Hematopoietic multipotent progenitor cell treated with erythropoietin and hydrocortisone succinate and interleukin-3 and kit ligand, for 17 days (in vitro differentiated cells): ENCODE measurements around the gene IL17RC.
"Not testable (repeated sequence)": the region's sequence is repeated elsewhere in the genome, so short reads cannot be mapped to it uniquely, and the experiment has no call there.

Source experiments
- DNase-seq: peaks from one replicate; pipeline ENCODE4 v3.0.0-alpha.2; 2015; ENCODE audit warnings: low spot score

IL17RC gene

DNA sequence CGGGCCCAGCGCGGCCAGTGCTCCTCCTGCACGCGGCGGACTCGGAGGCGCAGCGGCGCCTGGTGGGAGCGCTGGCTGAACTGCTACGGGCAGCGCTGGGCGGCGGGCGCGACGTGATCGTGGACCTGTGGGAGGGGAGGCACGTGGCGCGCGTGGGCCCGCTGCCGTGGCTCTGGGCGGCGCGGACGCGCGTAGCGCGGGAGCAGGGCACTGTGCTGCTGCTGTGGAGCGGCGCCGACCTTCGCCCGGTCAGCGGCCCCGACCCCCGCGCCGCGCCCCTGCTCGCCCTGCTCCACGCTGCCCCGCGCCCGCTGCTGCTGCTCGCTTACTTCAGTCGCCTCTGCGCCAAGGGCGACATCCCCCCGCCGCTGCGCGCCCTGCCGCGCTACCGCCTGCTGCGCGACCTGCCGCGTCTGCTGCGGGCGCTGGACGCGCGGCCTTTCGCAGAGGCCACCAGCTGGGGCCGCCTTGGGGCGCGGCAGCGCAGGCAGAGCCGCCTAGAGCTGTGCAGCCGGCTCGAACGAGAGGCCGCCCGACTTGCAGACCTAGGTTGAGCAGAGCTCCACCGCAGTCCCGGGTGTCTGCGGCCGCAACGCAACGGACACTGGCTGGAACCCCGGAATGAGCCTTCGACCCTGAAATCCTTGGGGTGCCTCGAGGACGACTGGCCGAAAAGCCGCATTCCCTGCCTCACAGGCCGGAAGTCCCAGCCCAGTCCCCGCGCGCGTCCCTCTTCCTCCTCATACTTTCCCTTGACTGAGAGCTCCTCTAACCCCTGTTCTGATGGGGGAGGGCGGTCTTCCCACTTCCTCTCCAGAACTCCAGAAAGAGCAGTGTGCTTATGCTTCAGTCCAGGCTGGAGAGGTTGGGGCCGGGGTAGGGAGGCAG lies 1.4 kb upstream of the IL17RC start:
- peak; percentile 44 for DNase-seq

DNA sequence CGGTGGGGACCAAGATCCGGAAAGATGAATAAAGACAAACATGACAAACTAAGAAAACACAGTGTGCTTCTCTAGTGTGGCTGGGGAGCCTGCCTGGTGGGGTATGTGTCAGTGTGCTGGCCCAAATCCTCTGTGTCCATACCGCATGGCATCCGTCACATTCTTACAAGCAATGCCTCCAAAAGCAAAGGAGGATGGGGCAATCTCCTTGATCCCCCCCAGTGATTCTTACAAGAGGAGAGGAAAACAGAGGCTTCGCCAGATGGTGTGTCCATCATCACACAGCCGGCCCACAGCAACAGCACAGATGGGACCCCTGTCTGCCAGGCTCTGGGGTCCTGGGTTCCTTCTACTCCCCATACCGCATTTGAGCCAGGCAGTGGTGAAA lies 558 bp upstream of the IL17RC start:
- no peak for DNase-seq

DNA sequence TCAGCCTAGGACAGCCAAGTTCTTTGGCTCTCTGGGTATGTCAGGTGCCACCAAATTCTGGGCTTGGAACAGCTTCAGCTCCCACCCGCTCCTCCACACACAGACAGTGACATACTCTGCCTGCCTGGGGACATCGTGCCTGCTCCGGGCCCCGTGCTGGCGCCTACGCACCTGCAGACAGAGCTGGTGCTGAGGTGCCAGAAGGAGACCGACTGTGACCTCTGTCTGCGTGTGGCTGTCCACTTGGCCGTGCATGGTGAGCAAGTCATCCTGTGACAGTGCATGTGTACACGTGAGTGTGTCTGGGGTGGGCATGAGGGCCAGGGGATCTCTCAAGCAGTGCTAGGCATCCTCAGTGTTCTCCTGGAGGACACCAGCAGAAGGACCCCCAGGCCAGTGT lies 922 bp downstream of the IL17RC start:
- DNase-seq, result no peak

DNA sequence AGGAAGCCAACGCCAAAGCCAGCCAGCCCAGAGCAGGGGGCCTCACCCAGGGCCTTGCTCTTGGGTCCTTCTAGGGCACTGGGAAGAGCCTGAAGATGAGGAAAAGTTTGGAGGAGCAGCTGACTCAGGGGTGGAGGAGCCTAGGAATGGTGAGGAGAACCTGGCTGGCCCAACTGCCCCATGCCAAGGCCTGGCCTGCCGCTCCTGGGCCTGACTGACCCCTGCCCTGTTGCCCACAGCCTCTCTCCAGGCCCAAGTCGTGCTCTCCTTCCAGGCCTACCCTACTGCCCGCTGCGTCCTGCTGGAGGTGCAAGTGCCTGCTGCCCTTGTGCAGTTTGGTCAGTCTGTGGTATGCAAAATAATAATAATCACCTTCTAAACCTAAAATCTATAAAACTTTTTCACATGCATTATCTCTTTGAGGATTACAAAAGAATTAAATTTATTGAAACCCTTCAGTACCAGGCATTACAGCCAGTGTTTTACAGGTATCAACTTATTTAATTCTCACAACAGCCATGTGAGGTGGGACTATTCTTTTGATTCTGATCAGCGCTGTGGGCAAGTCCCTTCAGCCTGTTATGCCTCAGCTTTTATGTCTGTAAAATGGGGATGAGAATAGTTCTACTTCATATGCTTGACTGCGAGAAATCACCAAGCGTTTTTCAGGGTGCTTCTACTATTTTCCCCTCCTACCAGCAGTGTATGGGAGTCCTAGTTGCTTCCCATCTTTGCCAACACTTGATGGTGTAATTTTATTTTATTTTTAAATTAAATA lies 1.6 kb downstream of the IL17RC start:
- DNase-seq, result no peak

DNA sequence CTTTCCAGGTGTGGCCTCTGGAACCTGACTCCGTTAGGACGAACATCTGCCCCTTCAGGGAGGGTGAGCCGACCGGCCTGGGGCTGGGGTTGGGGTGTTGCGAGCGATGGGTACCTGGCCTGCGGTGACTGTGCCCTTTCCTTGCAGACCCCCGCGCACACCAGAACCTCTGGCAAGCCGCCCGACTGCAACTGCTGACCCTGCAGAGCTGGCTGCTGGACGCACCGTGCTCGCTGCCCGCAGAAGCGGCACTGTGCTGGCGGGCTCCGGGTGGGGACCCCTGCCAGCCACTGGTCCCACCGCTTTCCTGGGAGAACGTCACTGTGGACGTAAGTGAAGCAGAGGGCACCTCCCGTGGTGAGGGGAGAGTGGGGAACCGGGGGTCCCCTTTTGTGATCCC lies 11.3 kb downstream of the IL17RC start:
- no peak for DNase-seq

DNA sequence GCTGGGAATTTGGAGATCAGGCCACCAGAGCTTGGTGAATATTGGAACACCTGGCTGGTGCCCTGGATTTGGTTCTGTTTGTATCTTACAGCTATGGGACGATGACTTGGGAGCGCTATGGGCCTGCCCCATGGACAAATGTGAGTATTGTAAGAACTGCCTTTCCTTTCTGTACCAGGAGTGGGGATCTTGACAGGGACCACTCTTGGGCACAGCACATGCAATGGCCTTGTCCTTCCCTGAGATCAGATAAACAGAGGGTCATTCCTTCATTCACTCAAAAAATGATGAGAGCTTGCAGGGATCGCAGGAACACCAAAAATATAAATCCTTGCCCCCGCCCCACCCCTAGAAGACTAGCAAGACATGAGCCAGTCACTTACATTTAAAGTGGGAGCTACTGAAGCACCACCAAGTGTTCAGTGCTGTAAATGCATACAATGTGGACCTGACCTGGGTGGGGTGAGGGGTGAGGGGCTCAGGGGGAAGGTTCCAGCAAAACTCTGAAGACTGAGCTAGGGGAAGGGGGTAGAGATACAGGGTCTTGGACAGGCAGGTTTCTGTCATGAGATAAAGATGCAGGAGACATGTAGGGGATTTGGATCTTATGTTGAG lies 14.0 kb downstream of the IL17RC start:
- DNase-seq, result no peak

DNA sequence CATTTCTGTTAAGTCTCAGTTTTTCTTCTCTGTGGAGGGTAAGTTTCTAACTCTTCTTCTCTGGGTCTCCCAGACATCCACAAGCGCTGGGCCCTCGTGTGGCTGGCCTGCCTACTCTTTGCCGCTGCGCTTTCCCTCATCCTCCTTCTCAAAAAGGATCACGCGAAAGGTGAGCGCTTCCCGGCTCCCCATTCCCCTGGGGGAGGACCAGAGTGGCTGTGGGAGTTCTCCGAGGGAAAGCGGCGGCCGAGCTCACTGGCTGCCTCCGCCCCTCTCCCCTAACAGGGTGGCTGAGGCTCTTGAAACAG lies 15.6 kb downstream of the IL17RC start:
- DNase-seq, result no peak

DNA sequence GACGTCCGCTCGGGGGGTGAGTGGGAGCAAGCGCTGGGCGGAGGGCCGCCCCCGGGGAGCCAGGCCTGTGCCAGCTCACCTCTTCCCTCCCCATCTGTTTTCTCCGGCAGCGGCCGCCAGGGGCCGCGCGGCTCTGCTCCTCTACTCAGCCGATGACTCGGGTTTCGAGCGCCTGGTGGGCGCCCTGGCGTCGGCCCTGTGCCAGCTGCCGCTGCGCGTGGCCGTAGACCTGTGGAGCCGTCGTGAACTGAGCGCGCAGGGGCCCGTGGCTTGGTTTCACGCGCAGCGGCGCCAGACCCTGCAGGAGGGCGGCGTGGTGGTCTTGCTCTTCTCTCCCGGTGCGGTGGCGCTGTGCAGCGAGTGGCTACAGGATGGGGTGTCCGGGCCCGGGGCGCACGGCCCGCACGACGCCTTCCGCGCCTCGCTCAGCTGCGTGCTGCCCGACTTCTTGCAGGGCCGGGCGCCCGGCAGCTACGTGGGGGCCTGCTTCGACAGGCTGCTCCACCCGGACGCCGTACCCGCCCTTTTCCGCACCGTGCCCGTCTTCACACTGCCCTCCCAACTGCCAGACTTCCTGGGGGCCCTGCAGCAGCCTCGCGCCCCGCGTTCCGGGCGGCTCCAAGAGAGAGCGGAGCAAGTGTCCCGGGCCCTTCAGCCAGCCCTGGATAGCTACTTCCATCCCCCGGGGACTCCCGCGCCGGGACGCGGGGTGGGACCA lies 16.1 kb downstream of the IL17RC start:
- peak; percentile 75 for DNase-seq

DNA sequence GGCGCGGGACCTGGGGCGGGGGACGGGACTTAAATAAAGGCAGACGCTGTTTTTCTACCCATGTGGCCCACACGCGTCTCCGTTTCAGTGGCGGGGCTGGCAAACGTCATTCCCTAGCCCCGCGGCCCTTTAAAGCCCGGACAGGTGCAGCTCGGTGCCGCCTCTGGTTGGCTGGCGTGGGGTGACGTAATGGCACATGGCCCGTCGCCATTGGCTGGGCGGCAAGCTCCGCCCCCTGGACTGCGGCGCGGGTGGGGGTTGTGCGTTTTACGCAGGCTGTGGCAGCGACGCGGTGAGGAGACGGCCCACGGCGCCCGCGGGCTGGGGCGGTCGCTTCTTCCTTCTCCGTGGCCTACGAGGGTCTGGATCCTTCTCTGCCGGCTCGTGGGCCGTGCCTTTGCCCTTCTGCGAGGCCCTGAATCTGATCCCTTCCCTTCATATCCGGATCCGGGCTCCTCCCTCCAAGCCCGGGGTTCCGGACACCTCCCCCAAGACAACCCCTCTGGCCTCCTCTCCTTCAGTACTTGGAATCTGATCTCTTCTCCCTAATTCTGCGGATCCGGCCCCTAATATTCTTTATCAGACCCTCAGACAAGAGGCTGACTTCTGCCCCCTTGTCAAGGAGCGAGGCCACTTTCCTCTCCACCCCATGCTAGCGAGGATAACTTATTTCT lies 16.8 kb downstream of the IL17RC start, which contains the start of gene CRELD1:
CRELD1 (plus strand) TSS at position 274 of the 674 bp plus-strand sequence. CDS start 605 bp downstream, outside the sequence.
- DNase-seq, result peak; percentile 96

DNA sequence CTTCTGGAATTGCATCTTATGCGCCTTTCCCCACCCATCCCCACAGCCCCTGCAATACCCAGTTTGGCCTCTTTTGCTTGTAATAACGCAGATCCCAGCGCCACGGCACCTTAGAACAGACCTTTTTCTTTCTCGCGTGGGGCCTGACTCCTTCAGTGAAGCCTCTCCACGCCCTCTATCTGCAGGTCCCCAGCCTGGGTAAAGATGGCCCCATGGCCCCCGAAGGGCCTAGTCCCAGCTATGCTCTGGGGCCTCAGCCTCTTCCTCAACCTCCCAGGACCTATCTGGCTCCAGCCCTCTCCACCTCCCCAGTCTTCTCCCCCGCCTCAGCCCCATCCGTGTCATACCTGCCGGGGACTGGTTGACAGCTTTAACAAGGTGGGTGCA lies 17.3 kb downstream of the IL17RC start:
- no peak for DNase-seq

DNA sequence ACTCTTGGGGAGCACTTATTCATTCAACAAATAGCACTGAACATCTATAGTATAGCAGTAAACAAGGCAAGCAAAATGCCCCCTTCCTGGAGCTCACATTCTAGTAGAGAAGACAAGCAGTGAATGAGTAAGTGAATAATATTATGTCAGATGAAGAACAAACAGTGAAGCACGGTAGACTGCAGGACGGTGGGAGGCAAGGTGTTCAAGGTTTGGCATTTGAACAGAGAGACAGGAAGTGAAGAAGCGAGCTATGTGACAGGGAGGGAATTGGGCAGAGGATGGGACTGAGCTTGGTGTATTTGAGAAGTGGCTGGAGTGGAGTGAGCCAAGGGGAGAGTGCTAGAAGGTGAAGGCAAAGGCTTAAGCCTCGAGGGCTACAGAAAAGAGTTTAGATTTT lies 18.1 kb downstream of the IL17RC start:
- no peak for DNase-seq

DNA sequence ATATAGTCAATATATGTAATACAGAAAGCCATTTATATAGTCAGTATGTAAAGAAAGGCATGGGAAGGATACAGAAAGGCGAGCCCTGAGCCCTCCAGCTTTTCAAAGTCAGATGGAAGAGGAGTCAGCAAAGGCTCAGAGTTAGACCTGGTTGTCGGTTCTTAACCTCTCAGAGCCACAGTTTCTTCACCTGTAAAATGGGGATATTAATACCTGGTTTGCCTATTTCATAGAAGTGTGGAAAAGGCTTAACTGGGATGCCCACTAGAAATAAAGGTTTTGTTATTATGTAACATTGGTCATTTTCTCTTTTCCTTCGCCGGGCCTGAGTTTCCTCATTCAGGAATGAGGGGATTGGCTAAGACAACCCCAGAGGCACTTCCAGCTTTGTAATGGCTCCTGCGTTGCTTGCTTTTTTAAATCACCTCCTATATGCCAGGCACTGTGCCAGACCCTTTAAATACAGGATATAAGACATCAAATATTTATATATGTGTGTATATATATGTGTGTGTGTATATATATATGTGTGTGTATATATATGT lies 19.1 kb downstream of the IL17RC start:
- DNase-seq, result no peak

DNA sequence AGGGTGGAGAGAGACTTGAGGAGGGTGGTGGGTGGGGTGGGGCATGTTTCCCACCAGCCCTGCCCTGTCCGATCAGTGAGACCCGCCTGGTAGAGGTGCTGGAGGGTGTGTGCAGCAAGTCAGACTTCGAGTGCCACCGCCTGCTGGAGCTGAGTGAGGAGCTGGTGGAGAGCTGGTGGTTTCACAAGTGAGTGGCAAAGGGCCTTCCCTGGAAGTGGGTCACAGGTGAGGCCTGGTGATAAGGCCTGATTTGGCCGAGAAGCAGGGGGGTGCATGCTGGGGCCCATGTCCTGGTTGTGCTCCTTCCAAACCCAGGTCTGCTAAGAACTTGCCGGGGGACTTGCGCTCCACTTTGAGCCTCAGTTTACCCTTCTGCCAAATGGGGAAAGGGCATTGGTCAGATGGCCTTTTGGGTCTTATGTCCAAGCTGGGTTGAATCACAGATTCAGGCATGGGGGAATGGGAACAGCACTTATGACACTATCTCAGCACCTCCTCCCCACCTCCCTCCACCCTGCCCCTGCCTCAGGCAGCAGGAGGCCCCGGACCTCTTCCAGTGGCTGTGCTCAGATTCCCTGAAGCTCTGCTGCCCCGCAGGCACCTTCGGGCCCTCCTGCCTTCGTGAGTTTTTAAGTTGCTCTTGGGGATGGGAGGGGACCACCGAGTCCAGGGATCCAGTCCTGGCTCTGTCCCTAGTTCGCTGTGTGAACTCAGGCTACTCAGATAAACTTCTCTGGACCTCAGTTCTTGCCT lies 20.8 kb downstream of the IL17RC start:
- no peak for DNase-seq

DNA sequence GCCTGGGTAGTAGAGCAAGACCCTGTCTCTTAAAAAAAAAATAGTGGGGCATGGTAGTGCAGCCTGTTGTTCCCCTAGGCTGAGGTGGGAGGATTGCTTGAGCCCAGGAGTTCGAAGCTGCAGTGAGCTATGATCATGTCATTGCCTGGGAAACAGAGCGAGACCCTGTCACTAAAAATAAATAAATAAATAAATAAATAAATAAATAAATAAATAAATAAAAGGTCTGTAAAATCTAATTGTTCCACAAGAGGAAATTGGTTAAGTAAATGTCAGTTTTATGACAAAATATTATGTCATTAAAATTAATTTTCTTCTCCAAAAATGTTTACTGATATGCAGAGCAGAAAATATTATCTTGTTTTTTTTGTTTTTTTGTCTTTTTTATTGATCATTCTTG lies 22.1 kb downstream of the IL17RC start:
- DNase-seq, result no peak

DNA sequence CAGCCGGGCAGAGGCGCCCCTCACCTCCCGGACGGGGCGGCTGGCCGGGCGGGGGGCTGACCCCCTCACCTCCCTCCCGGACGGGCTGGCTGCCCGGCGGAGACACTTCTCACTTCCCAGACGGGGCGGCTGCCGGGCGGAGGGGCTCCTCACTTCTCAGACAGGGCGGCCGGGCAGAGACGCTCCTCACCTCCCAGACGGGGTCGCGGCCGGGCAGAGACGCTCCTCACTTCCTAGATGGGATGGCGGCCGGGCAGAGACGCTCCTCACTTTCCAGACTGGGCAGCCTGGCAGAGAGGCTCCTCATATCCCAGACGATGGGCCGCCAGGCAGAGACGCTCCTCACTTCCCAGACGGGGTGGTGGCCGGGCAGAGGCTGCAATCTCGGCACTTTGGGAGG lies 23.0 kb downstream of the IL17RC start:
- DNase-seq, result not testable (repeated sequence)

DNA sequence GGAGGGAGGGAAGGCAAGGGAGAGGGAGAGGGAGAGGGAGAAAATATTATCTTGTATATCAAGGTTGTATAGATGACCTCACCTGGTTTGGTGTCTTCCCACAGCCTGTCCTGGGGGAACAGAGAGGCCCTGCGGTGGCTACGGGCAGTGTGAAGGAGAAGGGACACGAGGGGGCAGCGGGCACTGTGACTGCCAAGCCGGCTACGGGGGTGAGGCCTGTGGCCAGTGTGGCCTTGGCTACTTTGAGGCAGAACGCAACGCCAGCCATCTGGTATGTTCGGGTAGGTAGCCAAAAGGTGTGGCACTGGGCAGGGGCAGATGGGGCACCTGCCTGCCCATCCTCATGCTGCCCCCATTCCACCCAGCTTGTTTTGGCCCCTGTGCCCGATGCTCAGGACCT lies 23.8 kb downstream of the IL17RC start:
- no peak for DNase-seq

DNA sequence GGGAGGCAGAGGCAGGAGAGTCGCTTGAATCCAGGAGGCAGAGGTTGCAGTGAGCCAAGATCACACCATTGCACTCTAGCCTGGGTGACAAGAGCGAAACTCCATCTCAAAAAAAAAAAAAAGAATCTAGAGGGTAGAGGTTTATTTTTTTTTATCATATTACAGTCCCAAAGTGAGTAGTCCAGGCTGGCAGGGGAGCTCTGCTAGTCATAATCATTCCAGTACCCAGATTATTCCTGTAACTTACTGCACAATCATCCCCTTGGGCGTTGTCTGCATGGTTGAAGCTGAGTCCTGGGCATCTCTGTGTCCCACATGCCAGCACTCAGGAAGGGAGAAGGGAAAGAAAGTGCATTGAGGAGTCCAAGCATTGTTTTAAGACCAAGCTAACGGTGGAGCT lies 25.3 kb downstream of the IL17RC start:
- no peak for DNase-seq

DNA sequence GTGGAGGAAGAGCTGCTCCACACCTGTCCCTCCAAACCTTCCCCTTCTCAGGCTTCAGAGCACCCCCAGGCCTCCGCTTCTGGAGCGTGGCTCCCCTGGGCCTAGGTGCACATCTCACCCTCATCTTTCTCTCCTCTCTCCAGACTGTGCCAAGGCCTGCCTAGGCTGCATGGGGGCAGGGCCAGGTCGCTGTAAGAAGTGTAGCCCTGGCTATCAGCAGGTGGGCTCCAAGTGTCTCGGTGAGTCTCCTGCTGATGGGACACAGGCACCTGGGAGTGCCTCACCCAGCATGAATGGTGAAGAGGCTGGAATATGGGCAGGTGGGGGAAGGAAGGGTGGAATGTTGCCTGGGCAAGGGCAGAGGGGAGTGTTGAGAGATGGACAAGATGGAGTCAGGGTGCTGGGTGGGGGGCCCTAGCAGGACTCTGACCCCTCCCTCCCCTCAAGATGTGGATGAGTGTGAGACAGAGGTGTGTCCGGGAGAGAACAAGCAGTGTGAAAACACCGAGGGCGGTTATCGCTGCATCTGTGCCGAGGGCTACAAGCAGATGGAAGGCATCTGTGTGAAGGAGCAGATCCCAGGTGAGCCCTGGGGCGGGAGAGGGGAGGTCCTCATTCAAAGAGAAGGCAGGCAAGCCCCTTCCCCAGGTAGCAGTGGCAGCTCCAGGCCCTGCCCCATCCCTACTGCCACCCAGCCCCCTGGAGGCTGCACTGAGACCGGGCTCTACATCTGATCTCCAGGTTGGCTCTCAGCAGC lies 26.2 kb downstream of the IL17RC start:
- DNase-seq, result no peak

DNA sequence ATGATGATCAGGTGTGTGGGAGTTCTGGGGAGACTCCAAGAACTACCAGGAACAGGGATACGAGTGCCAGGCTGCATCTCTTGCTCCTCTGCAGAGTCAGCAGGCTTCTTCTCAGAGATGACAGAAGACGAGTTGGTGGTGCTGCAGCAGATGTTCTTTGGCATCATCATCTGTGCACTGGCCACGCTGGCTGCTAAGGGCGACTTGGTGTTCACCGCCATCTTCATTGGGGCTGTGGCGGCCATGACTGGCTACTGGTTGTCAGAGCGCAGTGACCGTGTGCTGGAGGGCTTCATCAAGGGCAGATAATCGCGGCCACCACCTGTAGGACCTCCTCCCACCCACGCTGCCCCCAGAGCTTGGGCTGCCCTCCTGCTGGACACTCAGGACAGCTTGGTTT lies 27.4 kb downstream of the IL17RC start:
- DNase-seq, result no peak

DNA sequence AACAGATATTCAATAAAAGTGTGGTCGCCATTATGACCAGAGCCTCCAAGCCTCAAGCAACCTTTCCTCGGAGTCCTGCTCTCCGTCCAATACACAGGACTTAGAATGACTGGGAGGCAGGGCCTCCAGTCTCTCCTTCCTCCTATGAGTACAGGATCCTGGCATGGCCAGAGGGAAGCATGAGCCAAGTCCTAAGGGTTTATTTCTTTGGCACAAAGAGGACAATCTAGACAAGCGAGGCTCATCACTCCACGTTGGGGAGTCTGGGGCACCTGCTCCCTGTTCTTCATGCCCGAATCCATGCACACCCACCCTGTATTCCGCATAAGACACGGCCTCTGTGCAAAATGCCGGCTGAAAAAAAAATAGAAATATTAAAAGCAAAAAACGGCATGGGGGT lies 28.5 kb downstream of the IL17RC start:
- DNase-seq, result no peak
